K562 (cell line): ENCODE measurements around the gene ADGRG1.

Source experiments
- CBX5 ChIP-seq: IDR thresholded peaks from 2 replicates; pipeline ENCODE4 v1.6.1; 2014; ENCODE audit warnings: low read depth, borderline replicate concordance
- CEBPB ChIP-seq: fragments of 450-650 bp; IDR thresholded peaks from 2 replicates; pipeline ENCODE4 v1.6.1; 2016; ENCODE audit warnings: missing genetic modification characterization, missing compliant biosample characterization
- FOXP1 ChIP-seq: sonication (generic); formaldehyde crosslinking; IDR thresholded peaks from 2 replicates; pipeline ENCODE4 v1.8.0; 2022; ENCODE audit warnings: mild to moderate bottlenecking, missing genetic modification reagents
- SRSF9 ChIP-seq: fragments of 200-400 bp; formaldehyde crosslinking; IDR thresholded peaks from 2 replicates; pipeline ENCODE4 v1.6.1; 2017; ENCODE audit warnings: low read depth, low read length, borderline replicate concordance
- U2AF2 ChIP-seq: fragments of 200-400 bp; formaldehyde crosslinking; optimal IDR thresholded peaks from 2 replicates; pipeline ENCODE3; 2017; ENCODE audit warnings: low read depth, mild to moderate bottlenecking, low read length
- TF ChIP-seq, protein P1 (sequence below), 3 experiments: IDR thresholded peaks in 2 of 3; conservative IDR thresholded peaks in 1 of 3; 2 replicates each; pipeline ENCODE4 v1.5.1; 2011 to 2012; ENCODE audit warnings: low read length in 3 of 3, mild to moderate bottlenecking in 3 of 3, control low read depth in 2 of 3, improper control_type of control experiment in 1 of 3, inconsistent platforms in 1 of 3, low read depth in 1 of 3, mixed read lengths in 1 of 3, moderate library complexity in 1 of 3; ENCODE audit not compliant: insufficient read depth in 2 of 3

DNA sequence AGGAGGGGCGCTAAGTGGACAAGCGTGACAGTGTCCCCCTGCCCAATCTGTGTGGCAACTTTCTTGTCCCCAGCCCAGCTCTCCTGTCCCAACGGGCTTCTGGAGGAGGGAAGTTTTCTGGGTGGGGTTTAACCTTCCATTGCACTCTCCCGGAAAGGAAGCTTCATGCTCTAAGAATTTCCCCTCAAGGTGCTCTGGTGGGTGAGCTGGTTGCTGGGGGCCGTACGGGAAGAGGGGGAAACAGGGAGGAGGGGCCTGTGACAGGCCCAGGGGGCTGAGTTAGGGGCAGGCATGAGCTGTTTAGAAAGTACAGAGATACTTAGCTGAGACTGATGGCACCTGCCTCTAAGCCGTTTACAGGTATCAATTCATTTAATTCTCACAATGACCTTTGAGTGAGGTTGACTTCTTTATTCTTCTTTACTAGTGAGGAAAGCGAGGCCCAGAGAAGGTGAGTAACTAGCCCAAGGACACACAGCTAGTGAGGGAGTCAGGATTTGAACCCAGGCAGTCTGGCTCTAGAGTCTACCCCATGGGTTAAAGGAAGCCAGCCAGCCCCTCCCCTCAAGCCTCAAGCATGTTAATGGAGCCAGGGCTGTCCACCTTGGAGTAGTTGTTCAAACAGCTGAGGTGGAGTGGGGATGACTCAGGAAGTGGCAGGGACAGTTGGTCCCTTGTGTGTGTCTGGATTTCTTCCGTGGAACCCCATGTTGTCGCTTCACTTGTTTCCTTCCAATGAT is 18.9 kb downstream of the ADGRG1 start:
- TF ChIP-seq CBX5 (no peak), FOXP1 (no peak), U2AF2 (no peak), SRSF9 (no peak), CEBPB (tag) (no peak)
- TF ChIP-seq, protein P1, sequence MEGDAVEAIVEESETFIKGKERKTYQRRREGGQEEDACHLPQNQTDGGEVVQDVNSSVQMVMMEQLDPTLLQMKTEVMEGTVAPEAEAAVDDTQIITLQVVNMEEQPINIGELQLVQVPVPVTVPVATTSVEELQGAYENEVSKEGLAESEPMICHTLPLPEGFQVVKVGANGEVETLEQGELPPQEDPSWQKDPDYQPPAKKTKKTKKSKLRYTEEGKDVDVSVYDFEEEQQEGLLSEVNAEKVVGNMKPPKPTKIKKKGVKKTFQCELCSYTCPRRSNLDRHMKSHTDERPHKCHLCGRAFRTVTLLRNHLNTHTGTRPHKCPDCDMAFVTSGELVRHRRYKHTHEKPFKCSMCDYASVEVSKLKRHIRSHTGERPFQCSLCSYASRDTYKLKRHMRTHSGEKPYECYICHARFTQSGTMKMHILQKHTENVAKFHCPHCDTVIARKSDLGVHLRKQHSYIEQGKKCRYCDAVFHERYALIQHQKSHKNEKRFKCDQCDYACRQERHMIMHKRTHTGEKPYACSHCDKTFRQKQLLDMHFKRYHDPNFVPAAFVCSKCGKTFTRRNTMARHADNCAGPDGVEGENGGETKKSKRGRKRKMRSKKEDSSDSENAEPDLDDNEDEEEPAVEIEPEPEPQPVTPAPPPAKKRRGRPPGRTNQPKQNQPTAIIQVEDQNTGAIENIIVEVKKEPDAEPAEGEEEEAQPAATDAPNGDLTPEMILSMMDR (IDR thresholded peaks at IDR 0.05 in 2 of 3, conservative IDR thresholded peaks at IDR 0.05 in 1 of 3; ENCODE audit: insufficient read depth in 2 of 3, low read depth in 1 of 3, low read length in 3 of 3), result no peak
